Measurements from ENCODE around the gene MBD6.

MBD6 gene

DNA sequence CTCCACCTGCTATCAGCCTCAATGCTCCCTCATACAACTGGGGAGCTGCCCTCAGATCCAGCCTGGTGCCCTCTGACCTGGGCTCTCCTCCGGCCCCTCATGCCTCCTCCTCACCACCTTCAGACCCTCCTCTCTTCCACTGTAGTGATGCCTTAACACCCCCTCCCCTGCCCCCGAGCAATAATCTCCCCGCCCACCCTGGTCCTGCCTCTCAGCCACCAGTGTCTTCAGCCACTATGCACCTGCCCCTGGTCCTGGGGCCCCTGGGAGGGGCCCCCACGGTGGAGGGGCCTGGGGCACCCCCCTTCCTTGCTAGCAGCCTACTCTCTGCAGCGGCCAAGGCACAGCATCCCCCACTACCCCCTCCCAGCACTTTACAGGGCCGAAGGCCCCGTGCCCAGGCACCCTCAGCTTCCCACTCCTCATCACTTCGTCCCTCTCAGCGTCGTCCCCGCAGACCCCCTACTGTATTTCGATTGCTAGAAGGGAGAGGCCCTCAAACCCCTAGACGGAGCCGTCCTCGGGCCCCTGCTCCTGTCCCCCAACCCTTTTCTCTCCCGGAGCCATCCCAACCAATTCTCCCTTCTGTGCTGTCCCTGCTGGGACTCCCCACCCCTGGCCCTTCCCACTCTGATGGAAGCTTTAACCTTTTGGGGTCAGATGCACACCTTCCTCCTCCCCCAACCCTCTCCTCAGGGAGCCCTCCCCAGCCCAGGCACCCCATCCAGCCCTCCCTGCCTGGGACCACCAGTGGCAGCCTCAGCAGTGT, 3.2 kb downstream of the MBD6 start:
- H3K27ac ChIP-seq = peak overlapping the region; percentile 98
- ChIA-PET CTCF (no interaction called here), POLR2A (ENCODE audit: low non-redundant PET) (no interaction called here)
- no peak for DNase-seq (ENCODE audit: low spot score)
- TF ChIP-seq, protein P1, sequence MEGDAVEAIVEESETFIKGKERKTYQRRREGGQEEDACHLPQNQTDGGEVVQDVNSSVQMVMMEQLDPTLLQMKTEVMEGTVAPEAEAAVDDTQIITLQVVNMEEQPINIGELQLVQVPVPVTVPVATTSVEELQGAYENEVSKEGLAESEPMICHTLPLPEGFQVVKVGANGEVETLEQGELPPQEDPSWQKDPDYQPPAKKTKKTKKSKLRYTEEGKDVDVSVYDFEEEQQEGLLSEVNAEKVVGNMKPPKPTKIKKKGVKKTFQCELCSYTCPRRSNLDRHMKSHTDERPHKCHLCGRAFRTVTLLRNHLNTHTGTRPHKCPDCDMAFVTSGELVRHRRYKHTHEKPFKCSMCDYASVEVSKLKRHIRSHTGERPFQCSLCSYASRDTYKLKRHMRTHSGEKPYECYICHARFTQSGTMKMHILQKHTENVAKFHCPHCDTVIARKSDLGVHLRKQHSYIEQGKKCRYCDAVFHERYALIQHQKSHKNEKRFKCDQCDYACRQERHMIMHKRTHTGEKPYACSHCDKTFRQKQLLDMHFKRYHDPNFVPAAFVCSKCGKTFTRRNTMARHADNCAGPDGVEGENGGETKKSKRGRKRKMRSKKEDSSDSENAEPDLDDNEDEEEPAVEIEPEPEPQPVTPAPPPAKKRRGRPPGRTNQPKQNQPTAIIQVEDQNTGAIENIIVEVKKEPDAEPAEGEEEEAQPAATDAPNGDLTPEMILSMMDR (conservative IDR thresholded peaks at IDR 0.05; ENCODE audit: low read depth) = no peak

DNA sequence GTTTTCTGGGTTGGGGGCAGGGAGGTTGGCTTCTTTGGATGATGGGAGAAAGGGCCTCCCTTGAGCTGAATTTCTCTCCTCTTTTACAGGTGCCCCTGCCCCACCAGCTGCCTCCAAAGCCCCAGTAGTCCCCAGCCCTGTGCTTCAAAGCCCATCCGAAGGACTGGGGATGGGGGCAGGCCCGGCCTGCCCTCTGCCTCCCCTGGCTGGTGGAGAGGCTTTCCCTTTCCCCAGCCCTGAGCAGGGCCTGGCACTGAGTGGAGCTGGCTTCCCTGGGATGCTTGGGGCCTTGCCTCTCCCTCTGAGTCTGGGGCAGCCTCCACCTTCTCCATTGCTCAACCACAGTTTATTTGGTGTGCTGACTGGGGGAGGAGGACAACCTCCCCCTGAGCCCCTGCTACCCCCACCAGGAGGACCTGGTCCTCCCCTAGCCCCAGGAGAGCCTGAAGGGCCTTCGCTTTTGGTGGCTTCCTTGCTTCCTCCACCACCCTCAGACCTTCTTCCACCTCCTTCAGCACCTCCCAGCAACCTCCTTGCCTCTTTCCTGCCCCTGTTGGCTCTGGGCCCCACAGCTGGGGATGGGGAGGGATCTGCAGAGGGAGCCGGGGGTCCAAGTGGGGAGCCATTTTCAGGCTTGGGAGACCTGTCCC, 4.0 kb downstream of the MBD6 start:
- DNase-seq (ENCODE audit: low spot score) = no peak
- ChIA-PET CTCF (no interaction called here), POLR2A (ENCODE audit: low non-redundant PET) (no interaction called here)
- TF ChIP-seq, protein P1 (conservative IDR thresholded peaks at IDR 0.05; ENCODE audit: low read depth) = no peak
- peak overlapping the region; percentile 98 for H3K27ac ChIP-seq

DNA sequence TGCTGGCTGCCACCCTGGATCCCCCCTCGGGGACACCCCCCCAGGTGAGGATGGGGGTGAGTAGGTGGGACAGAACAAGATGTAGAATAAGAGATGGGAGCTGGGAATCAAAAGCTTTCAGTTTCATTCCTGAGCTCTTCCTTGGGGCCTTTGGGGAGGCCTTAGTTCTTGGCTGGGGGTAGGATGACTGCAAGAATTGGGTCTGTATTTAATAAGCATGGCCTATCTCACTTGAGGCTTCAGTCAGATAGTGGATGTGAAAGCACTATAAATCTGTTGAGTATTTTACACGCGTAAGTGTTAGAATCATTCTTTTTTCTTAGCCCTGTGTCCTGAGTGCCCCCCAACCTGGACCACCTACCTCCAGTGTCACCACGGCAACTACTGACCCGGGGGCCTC, 4.6 kb downstream of the MBD6 start:
- CTCF ChIA-PET = interaction anchor here (0.6 kb wide), 1 partner anchor 314 kb away, joined by 4 read pairs; no protein-coding TSS in a partner anchor
- no peak for DNase-seq (ENCODE audit: low spot score)
- TF ChIP-seq, protein P1 (conservative IDR thresholded peaks at IDR 0.05; ENCODE audit: low read depth) = no peak
- peak overlapping the region; percentile 98 for H3K27ac ChIP-seq
- POLR2A ChIA-PET (ENCODE audit: low non-redundant PET) = no interaction called here

DNA sequence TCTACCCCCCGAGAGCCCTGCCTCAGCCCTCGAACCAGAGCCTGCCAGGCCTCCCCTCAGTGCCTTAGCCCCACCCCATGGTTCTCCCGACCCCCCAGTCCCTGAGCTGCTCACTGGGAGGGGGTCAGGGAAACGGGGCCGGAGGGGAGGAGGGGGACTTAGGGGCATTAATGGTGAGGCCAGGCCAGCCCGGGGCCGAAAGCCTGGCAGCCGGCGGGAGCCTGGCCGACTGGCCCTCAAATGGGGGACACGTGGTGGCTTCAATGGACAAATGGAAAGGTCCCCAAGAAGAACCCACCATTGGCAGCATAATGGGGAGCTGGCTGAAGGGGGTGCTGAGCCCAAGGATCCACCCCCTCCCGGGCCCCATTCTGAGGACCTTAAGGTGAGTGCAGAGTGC, 5.6 kb downstream of the MBD6 start:
- H3K27ac ChIP-seq = peak overlapping the region; percentile 98
- CTCF ChIA-PET = interaction anchor here (0.7 kb wide), 1 partner anchor 10 kb away, joined by 3 read pairs; no protein-coding TSS in a partner anchor

DNA sequence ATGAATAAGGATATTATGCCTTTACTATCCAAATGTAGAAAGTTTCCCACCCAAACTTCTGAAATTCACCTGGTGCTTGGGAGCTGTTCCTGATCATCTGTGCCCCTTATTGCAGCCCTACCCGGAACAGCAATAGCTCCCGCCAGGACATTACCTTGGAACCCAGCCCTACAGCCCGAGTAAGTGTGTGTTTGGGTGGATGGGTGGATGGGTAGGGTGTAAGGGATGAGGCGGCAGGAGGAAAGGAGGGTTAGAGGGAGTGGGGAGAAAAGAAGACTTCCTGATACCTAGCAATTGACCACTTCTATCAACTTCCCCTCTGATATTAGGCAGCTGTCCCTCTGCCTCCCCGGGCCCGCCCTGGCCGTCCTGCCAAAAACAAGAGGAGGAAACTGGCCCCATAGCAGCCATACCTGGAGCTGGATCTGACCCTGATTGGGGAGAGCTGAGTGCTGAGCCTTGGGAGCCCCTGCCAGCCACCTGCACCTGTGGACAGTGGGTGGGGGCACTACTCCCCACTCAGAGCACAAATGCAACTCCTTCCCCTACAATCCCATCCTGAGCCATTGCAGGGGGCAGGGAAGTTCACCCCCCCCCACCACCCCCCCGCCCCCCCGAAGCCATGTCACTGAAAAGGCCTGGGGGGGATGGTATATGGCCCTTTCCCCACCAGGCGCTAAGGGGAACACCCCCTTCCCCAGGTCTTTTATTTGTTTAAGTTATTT, 6.4 kb downstream of the MBD6 start:
- DNase-seq (ENCODE audit: low spot score) = no peak
- TF ChIP-seq, protein P1 (conservative IDR thresholded peaks at IDR 0.05; ENCODE audit: low read depth) = no peak
- peak overlapping the region; percentile 98 for H3K27ac ChIP-seq
- ChIA-PET CTCF (interaction anchor here (0.7 to 1.1 kb wide), 4 partner anchors 9 to 206 kb away, joined by 3 to 5 read pairs (median 3); no protein-coding TSS in a partner anchor), POLR2A (ENCODE audit: low non-redundant PET) (interaction anchor here (0.9 kb wide), 1 partner anchor 8 kb away, joined by 3 read pairs; the partner anchor contains the start of gene DDIT3)

More for the DNA sequence above, 5.6 kb downstream of the MBD6 start:
- TF ChIP-seq, protein P1 (conservative IDR thresholded peaks at IDR 0.05; ENCODE audit: low read depth) = no peak
- DNase-seq (ENCODE audit: low spot score) = no peak
- POLR2A ChIA-PET (ENCODE audit: low non-redundant PET) = interaction anchor here (0.9 kb wide), 1 partner anchor 7 kb away, joined by 3 read pairs; the partner anchor contains the start of gene DDIT3

DNA sequence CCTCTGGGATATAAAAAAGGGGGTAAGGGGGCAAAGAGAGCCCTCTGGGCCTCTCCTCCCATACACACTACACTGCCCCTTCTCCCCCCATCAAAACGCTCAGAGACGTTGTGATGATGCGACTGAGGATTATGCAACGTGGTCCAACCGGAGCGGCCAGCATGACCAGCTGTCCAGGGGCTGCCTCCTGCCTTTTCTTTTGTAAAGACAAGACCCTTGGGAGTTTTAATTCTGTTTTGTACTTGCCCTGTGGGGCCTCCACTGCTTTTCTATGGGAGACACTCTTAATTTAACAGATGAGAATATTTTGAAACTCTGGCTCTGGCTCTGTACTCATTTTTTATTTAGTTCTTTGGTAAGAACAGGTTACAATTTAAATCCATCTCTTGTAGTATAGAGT, 7.2 kb downstream of the MBD6 start:
- POLR2A ChIA-PET (ENCODE audit: low non-redundant PET) = no interaction called here
- H3K27ac ChIP-seq = peak overlapping the region; percentile 98
- CTCF ChIA-PET = no interaction called here
- TF ChIP-seq, protein P1 (conservative IDR thresholded peaks at IDR 0.05; ENCODE audit: low read depth) = no peak
- no peak for DNase-seq (ENCODE audit: low spot score)
